ENCODE results near the gene DOHH.

The DOHH gene

GRCh38 chr19:3527238-3527910 is 26.9 kb upstream of the DOHH start:
- WGBS = 99% methylated on average over 21 of the region's 21 CpGs

GRCh38 chr19:3526507-3527237 is 26.2 kb upstream of the DOHH start:
- 96% methylated on average over 28 of the region's 28 CpGs for WGBS
- Histone ChIP-seq H3K4me2 (ENCODE audit: low read length, poor library complexity, severe bottlenecking) (no peak overlapping the region), H2BK120ac (ENCODE audit: low read depth, low read length) (no peak overlapping the region), H3K4me3 (ENCODE audit: insufficient read depth in 1 of 2, low read depth in 1 of 2, low read length in 2 of 2) (no peak overlapping the region), H3K4me1 (ENCODE audit: control insufficient read depth, insufficient read depth, low read depth, low read length) (peaks cover 8% of the 10 kb centered on the region), H3K27ac (ENCODE audit: low read length, poor library complexity, severe bottlenecking) (no peak overlapping the region), H4K8ac (ENCODE audit: low read length) (no peak overlapping the region), H3K23ac (ENCODE audit: low read length in 2 of 2) (no peak overlapping the region), H3K36me3 (ENCODE audit: control insufficient read depth in 1 of 2, insufficient read depth in 2 of 2, low read depth in 1 of 2, low read length in 2 of 2) (peaks cover 57 to 88% of the 10 kb centered on the region in 2 experiments), H2BK15ac (ENCODE audit: low read depth, poor library complexity, severe bottlenecking) (no peak overlapping the region), H2AK5ac (ENCODE audit: low read length, severe bottlenecking) (no peak overlapping the region), H3K27me3 (ENCODE audit: control insufficient read depth in 1 of 2, insufficient read depth in 1 of 2, low read length in 2 of 2) (no peaks in the 10 kb centered on the region), H2BK12ac (ENCODE audit: low read length in 2 of 2) (no peak overlapping the region), H4K91ac (ENCODE audit: low read length) (no peak overlapping the region), H3K79me1 (replicated peaks; ENCODE audit: low read length, poor library complexity, severe bottlenecking) (peaks cover 48% of the 10 kb centered on the region), H2BK5ac (ENCODE audit: low read depth, low read length, poor library complexity, severe bottlenecking) (no peak overlapping the region), H3K4ac (ENCODE audit: low read depth in 1 of 2, low read length in 2 of 2) (no peak overlapping the region), H3K14ac (ENCODE audit: low read length in 2 of 2) (no peak overlapping the region), H3K18ac (ENCODE audit: low read depth in 1 of 2, low read length in 2 of 2) (no peak overlapping the region), H3K9ac (ENCODE audit: low read length) (no peak overlapping the region), H3K9me3 (ENCODE audit: control insufficient read depth, low read length) (no peaks in the 10 kb centered on the region), H2AFZ (ENCODE audit: low read depth, low read length) (no peak overlapping the region)
- no peak for DNase-seq

More at GRCh38 chr19:3527238-3527910, 26.9 kb upstream of the DOHH start:
- H4K8ac ChIP-seq (ENCODE audit: low read length) = no peak overlapping the region
- H3K79me1 ChIP-seq (replicated peaks; ENCODE audit: low read length, poor library complexity, severe bottlenecking) = peaks cover 46% of the 10 kb centered on the region
- H2BK12ac ChIP-seq (ENCODE audit: low read length in 2 of 2) = no peak overlapping the region
- H3K18ac ChIP-seq (ENCODE audit: low read depth in 1 of 2, low read length in 2 of 2) = no peak overlapping the region
- H2BK15ac ChIP-seq (ENCODE audit: low read depth, poor library complexity, severe bottlenecking) = no peak overlapping the region
- no peak overlapping the region for H2BK5ac ChIP-seq (ENCODE audit: low read depth, low read length, poor library complexity, severe bottlenecking)
- no peaks in the 10 kb centered on the region for H3K9me3 ChIP-seq (ENCODE audit: control insufficient read depth, low read length)
- no peak overlapping the region for H2BK120ac ChIP-seq (ENCODE audit: low read depth, low read length)
- peaks cover 8% of the 10 kb centered on the region for H3K4me1 ChIP-seq (ENCODE audit: control insufficient read depth, insufficient read depth, low read depth, low read length)
- H3K23ac ChIP-seq (ENCODE audit: low read length in 2 of 2) = no peak overlapping the region
- peaks cover 64 to 88% of the 10 kb centered on the region in 2 experiments for H3K36me3 ChIP-seq (ENCODE audit: control insufficient read depth in 1 of 2, insufficient read depth in 2 of 2, low read depth in 1 of 2, low read length in 2 of 2)
- no peak overlapping the region for H3K4ac ChIP-seq (ENCODE audit: low read depth in 1 of 2, low read length in 2 of 2)
- H3K27ac ChIP-seq (ENCODE audit: low read length, poor library complexity, severe bottlenecking) = no peak overlapping the region
- H3K4me2 ChIP-seq (ENCODE audit: low read length, poor library complexity, severe bottlenecking) = no peak overlapping the region
- no peak overlapping the region for H3K9ac ChIP-seq (ENCODE audit: low read length)
- no peak for DNase-seq
- no peak overlapping the region for H4K91ac ChIP-seq (ENCODE audit: low read length)
- no peak overlapping the region for H3K4me3 ChIP-seq (ENCODE audit: insufficient read depth in 1 of 2, low read depth in 1 of 2, low read length in 2 of 2)
- no peak overlapping the region for H2AK5ac ChIP-seq (ENCODE audit: low read length, severe bottlenecking)
- no peaks in the 10 kb centered on the region for H3K27me3 ChIP-seq (ENCODE audit: control insufficient read depth in 1 of 2, insufficient read depth in 1 of 2, low read length in 2 of 2)
- no peak overlapping the region for H2AFZ ChIP-seq (ENCODE audit: low read depth, low read length)
- H3K14ac ChIP-seq (ENCODE audit: low read length in 2 of 2) = no peak overlapping the region

- H2BK5ac ChIP-seq (ENCODE audit: low read depth, low read length, poor library complexity, severe bottlenecking) = no peak overlapping the region
- no peak overlapping the region for H4K91ac ChIP-seq (ENCODE audit: low read length)
- no peak overlapping the region for H3K4me3 ChIP-seq (ENCODE audit: insufficient read depth in 1 of 2, low read depth in 1 of 2, low read length in 2 of 2)
- no peak overlapping the region for H2AK5ac ChIP-seq (ENCODE audit: low read length, severe bottlenecking)
- H3K4me2 ChIP-seq (ENCODE audit: low read length, poor library complexity, severe bottlenecking) = no peak overlapping the region
- no peak overlapping the region for H3K23ac ChIP-seq (ENCODE audit: low read length in 2 of 2)
- H3K27ac ChIP-seq (ENCODE audit: low read length, poor library complexity, severe bottlenecking) = no peak overlapping the region
- H3K27me3 ChIP-seq (ENCODE audit: control insufficient read depth in 1 of 2, insufficient read depth in 1 of 2, low read length in 2 of 2) = no peaks in the 10 kb centered on the region
- H3K4ac ChIP-seq (ENCODE audit: low read depth in 1 of 2, low read length in 2 of 2) = no peak overlapping the region
- H3K79me1 ChIP-seq (replicated peaks; ENCODE audit: low read length, poor library complexity, severe bottlenecking) = peaks cover 46% of the 10 kb centered on the region
- H2BK15ac ChIP-seq (ENCODE audit: low read depth, poor library complexity, severe bottlenecking) = no peak overlapping the region
- no peaks in the 10 kb centered on the region for H3K9me3 ChIP-seq (ENCODE audit: control insufficient read depth, low read length)
- peaks cover 12% of the 10 kb centered on the region for H3K4me1 ChIP-seq (ENCODE audit: control insufficient read depth, insufficient read depth, low read depth, low read length)
- no peak overlapping the region for H3K14ac ChIP-seq (ENCODE audit: low read length in 2 of 2)
- H4K8ac ChIP-seq (ENCODE audit: low read length) = no peak overlapping the region
- no peak overlapping the region for H2BK120ac ChIP-seq (ENCODE audit: low read depth, low read length)
- no peak for DNase-seq
- no peak overlapping the region for H3K18ac ChIP-seq (ENCODE audit: low read depth in 1 of 2, low read length in 2 of 2)
- no peak overlapping the region for H3K9ac ChIP-seq (ENCODE audit: low read length)
- peaks cover 44 to 81% of the 10 kb centered on the region in 2 experiments for H3K36me3 ChIP-seq (ENCODE audit: control insufficient read depth in 1 of 2, insufficient read depth in 2 of 2, low read depth in 1 of 2, low read length in 2 of 2)
- no peak overlapping the region for H2AFZ ChIP-seq (ENCODE audit: low read depth, low read length)
- H2BK12ac ChIP-seq (ENCODE audit: low read length in 2 of 2) = no peak overlapping the region
- WGBS = 98% methylated on average over 20 of the region's 20 CpGs
These were observed 24.5 kb upstream of the DOHH start for GRCh38 chr19:3524904-3525451.

DNA sequence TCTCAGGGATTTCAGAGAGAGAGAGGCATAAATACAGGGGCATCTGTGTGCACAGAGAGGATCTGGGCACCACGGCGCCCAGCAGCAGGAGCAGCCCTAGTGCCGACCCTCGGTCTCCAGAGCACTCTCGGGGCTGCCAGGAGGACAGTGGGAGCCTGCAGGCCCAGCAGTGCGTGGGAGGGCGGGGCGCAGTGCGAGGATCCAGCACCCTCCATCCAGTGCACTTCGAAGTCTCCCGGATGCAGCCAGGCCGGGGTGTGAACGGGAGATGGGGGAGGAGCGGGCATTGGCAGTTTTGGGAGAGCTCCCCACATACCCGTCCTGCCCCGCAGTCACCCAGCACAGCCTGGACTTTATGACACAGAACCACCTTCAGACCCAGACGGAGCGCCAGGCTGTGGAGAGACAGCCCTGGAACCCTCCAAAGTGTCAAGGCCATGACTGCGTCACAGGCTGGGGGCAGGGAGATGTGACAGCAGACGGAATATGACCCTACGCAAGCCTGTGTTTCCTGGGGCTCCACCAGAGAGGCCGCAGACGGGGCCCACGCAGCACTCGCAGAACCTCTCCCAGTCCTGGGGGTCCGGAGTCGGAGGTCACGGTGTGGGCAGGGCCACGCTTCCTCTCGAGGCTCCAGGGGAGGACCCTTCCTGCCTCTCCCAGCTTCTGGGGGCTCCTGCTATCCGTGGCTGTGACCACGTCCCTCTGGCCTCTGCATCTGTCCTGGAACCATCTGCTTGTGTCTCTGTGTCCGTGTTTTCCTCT is 23.8 kb upstream of the DOHH start:
- Histone ChIP-seq H2BK12ac (ENCODE audit: low read length in 2 of 2) (no peak overlapping the region), H3K14ac (ENCODE audit: low read length in 2 of 2) (no peak overlapping the region), H3K27me3 (ENCODE audit: control insufficient read depth in 1 of 2, insufficient read depth in 1 of 2, low read length in 2 of 2) (no peaks in the 10 kb centered on the region), H2BK5ac (ENCODE audit: low read depth, low read length, poor library complexity, severe bottlenecking) (no peak overlapping the region), H3K23ac (ENCODE audit: low read length in 2 of 2) (no peak overlapping the region), H3K4me1 (ENCODE audit: control insufficient read depth, insufficient read depth, low read depth, low read length) (peaks cover 16% of the 10 kb centered on the region), H3K4ac (ENCODE audit: low read depth in 1 of 2, low read length in 2 of 2) (no peak overlapping the region), H2AK5ac (ENCODE audit: low read length, severe bottlenecking) (no peak overlapping the region), H3K27ac (ENCODE audit: low read length, poor library complexity, severe bottlenecking) (no peak overlapping the region), H3K4me3 (ENCODE audit: insufficient read depth in 1 of 2, low read depth in 1 of 2, low read length in 2 of 2) (no peak overlapping the region), H2BK120ac (ENCODE audit: low read depth, low read length) (no peak overlapping the region), H4K8ac (ENCODE audit: low read length) (no peak overlapping the region), H3K9ac (ENCODE audit: low read length) (no peak overlapping the region), H3K79me1 (replicated peaks; ENCODE audit: low read length, poor library complexity, severe bottlenecking) (peaks cover 49% of the 10 kb centered on the region), H3K18ac (ENCODE audit: low read depth in 1 of 2, low read length in 2 of 2) (no peak overlapping the region), H3K4me2 (ENCODE audit: low read length, poor library complexity, severe bottlenecking) (no peak overlapping the region), H3K36me3 (ENCODE audit: control insufficient read depth in 1 of 2, insufficient read depth in 2 of 2, low read depth in 1 of 2, low read length in 2 of 2) (peaks cover 46 to 88% of the 10 kb centered on the region in 2 experiments), H2BK15ac (ENCODE audit: low read depth, poor library complexity, severe bottlenecking) (no peak overlapping the region), H3K9me3 (ENCODE audit: control insufficient read depth, low read length) (no peaks in the 10 kb centered on the region), H4K91ac (ENCODE audit: low read length) (no peak overlapping the region), H2AFZ (ENCODE audit: low read depth, low read length) (no peak overlapping the region)
- no peak for DNase-seq
- WGBS = 98% methylated on average over 33 of the region's 33 CpGs

Measured in mesenchymal stem cell (in vitro differentiated cells and primary cell).